Measurements from ENCODE around the gene DAAM2. TPM values are rescaled to one million over a fixed set of nuclear protein-coding genes. Genes with fewer than 3 reads are reported as not detected.
A peak's percentile ranks its signal among the peaks of the same experiment; 100 is the strongest.

The DAAM2 gene
- total and polyA plus RNA-seq, 2 donors (not counting 1 experiment from before 2014, with no cell fraction given), result 41.5 to 48.2 TPM

- no peaks in the 10 kb centered on the region for H4K20me1 ChIP-seq (ENCODE audit: control insufficient read depth, extremely low read depth, insufficient read depth, low read length)
- H3K36me3 ChIP-seq (ENCODE audit: control insufficient read depth, insufficient read depth, low read length), result no peaks in the 10 kb centered on the region
- no peak overlapping the region for H3K4me2 ChIP-seq (ENCODE audit: extremely low read depth, insufficient read depth, low read length)
- no peak overlapping the region for H3K9ac ChIP-seq (ENCODE audit: insufficient read depth, low read length)
- H3K4me1 ChIP-seq (ENCODE audit: control insufficient read depth, extremely low read depth, insufficient read depth, low read length), result no peaks in the 10 kb centered on the region
- no peak overlapping the region for H3K27ac ChIP-seq (ENCODE audit: insufficient read depth, low read length)
- no peak for DNase-seq (ENCODE audit: low read depth in 2 of 2)
- TF ChIP-seq CTCF (conservative IDR thresholded peaks at IDR 0.05 in 1 of 2, IDR thresholded peaks at IDR 0.05 in 1 of 2; ENCODE audit: low read depth in 1 of 2, low read length in 2 of 2), result no peak
- TF ChIP-seq EZH2 (IDR thresholded peaks at IDR 0.05; ENCODE audit: low read length, missing control alignments), result no peak
- no peak overlapping the region for H3K4me3 ChIP-seq (replicated peaks in 1 of 4; ENCODE audit: control extremely low read depth in 1 of 4, insufficient read depth in 1 of 4, low read depth in 3 of 4, low read length in 4 of 4)
- H3K27me3 ChIP-seq (ENCODE audit: control insufficient read depth, insufficient read depth, low read length), result peaks cover 2% of the 10 kb centered on the region
- no peaks in the 10 kb centered on the region for H3K79me2 ChIP-seq (ENCODE audit: control insufficient read depth, insufficient read depth, low read length)
- H2AFZ ChIP-seq (ENCODE audit: low read length), result no peak overlapping the region
- no peaks in the 10 kb centered on the region for H3K9me3 ChIP-seq (ENCODE audit: control insufficient read depth, insufficient read depth, low read depth, low read length)
Observed at GRCh38 chr6:39951191-39951590, 159.0 kb downstream of the DAAM2 start.

- H3K4me2 ChIP-seq (ENCODE audit: extremely low read depth, insufficient read depth, low read length), result no peak overlapping the region
- no peaks in the 10 kb centered on the region for H3K36me3 ChIP-seq (ENCODE audit: control insufficient read depth, insufficient read depth, low read length)
- no peak overlapping the region for H3K9ac ChIP-seq (ENCODE audit: insufficient read depth, low read length)
- H2AFZ ChIP-seq (ENCODE audit: low read length), result no peak overlapping the region
- DNase-seq (ENCODE audit: low read depth in 2 of 2), result peak in 1 of 2 donors; percentile 3
- no peaks in the 10 kb centered on the region for H4K20me1 ChIP-seq (ENCODE audit: control insufficient read depth, extremely low read depth, insufficient read depth, low read length)
- no peaks in the 10 kb centered on the region for H3K9me3 ChIP-seq (ENCODE audit: control insufficient read depth, insufficient read depth, low read depth, low read length)
- H3K27ac ChIP-seq (ENCODE audit: insufficient read depth, low read length), result no peak overlapping the region
- H3K79me2 ChIP-seq (ENCODE audit: control insufficient read depth, insufficient read depth, low read length), result no peaks in the 10 kb centered on the region
- H3K4me1 ChIP-seq (ENCODE audit: control insufficient read depth, extremely low read depth, insufficient read depth, low read length), result no peaks in the 10 kb centered on the region
- TF ChIP-seq CTCF (conservative IDR thresholded peaks at IDR 0.05 in 1 of 2, IDR thresholded peaks at IDR 0.05 in 1 of 2; ENCODE audit: low read depth in 1 of 2, low read length in 2 of 2) (no peak), EZH2 (IDR thresholded peaks at IDR 0.05; ENCODE audit: low read length, missing control alignments) (no peak)
- H3K27me3 ChIP-seq (ENCODE audit: control insufficient read depth, insufficient read depth, low read length), result peaks cover 2% of the 10 kb centered on the region
- H3K4me3 ChIP-seq (replicated peaks in 1 of 4; ENCODE audit: control extremely low read depth in 1 of 4, insufficient read depth in 1 of 4, low read depth in 3 of 4, low read length in 4 of 4), result no peak overlapping the region
Observed at GRCh38 chr6:39951716-39952115, 159.5 kb downstream of the DAAM2 start.

GRCh38 chr6:39952167-39952566, 160.0 kb downstream of the DAAM2 start:
- H3K4me2 ChIP-seq (ENCODE audit: extremely low read depth, insufficient read depth, low read length), result no peak overlapping the region
- TF ChIP-seq CTCF (conservative IDR thresholded peaks at IDR 0.05 in 1 of 2, IDR thresholded peaks at IDR 0.05 in 1 of 2; ENCODE audit: low read depth in 1 of 2, low read length in 2 of 2) (no peak), EZH2 (IDR thresholded peaks at IDR 0.05; ENCODE audit: low read length, missing control alignments) (no peak)
- DNase-seq (ENCODE audit: low read depth in 2 of 2), result peak; percentile 54 to 55

More at GRCh38 chr6:39952167-39952566, 160.0 kb downstream of the DAAM2 start:
- peaks cover 2% of the 10 kb centered on the region for H3K27me3 ChIP-seq (ENCODE audit: control insufficient read depth, insufficient read depth, low read length)
- no peaks in the 10 kb centered on the region for H3K79me2 ChIP-seq (ENCODE audit: control insufficient read depth, insufficient read depth, low read length)
- no peaks in the 10 kb centered on the region for H4K20me1 ChIP-seq (ENCODE audit: control insufficient read depth, extremely low read depth, insufficient read depth, low read length)
- H3K4me1 ChIP-seq (ENCODE audit: control insufficient read depth, extremely low read depth, insufficient read depth, low read length), result no peaks in the 10 kb centered on the region
- no peak overlapping the region for H3K27ac ChIP-seq (ENCODE audit: insufficient read depth, low read length)
- no peaks in the 10 kb centered on the region for H3K9me3 ChIP-seq (ENCODE audit: control insufficient read depth, insufficient read depth, low read depth, low read length)
- H3K4me3 ChIP-seq (replicated peaks in 1 of 4; ENCODE audit: control extremely low read depth in 1 of 4, insufficient read depth in 1 of 4, low read depth in 3 of 4, low read length in 4 of 4), result no peak overlapping the region
- no peak overlapping the region for H3K9ac ChIP-seq (ENCODE audit: insufficient read depth, low read length)
- no peak overlapping the region for H2AFZ ChIP-seq (ENCODE audit: low read length)
- H3K36me3 ChIP-seq (ENCODE audit: control insufficient read depth, insufficient read depth, low read length), result no peaks in the 10 kb centered on the region
